ENCODE data around the gene SLC39A12. TPM values are rescaled to one million over a fixed set of nuclear protein-coding genes. Genes with fewer than 3 reads are reported as not detected.

SLC39A12 gene
- total RNA-seq, 1 experiment from 2014 or later = not detected

DNA sequence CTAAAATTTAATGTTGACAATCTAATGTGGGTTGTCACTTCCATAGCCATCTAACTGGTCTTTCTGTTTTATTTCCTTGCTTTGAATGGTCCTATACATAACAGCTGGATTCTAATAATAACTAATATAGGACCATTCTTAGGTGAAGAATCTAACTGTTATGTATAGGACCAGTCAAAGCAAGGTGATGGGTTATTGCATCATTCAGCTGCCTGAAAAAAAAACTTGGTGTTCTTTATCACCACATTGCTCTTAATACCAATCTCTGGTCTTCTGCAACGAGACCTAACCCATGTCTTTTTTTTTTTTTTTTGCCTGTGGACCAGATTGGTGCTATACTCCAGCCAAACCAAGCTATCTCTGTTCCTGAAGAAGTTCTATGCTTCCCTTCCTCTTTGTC lies 45.7 kb upstream of the SLC39A12 start:
- TF ChIP-seq NR1H2 (CRISPR knock-in tag; IDR thresholded peaks at IDR 0.05) (no peak), GTF2I (CRISPR knock-in tag; conservative IDR thresholded peaks at IDR 0.05) (no peak), ZNF671 (CRISPR knock-in tag; IDR thresholded peaks at IDR 0.05) (no peak), KAT7 (CRISPR knock-in tag; IDR thresholded peaks at IDR 0.05; ENCODE audit: borderline replicate concordance) (no peak), ZNF219 (CRISPR knock-in tag; IDR thresholded peaks at IDR 0.05; ENCODE audit: borderline replicate concordance) (no peak), ZNF423 (CRISPR knock-in tag; IDR thresholded peaks at IDR 0.05) (no peak), ETV6 (CRISPR knock-in tag; IDR thresholded peaks at IDR 0.05) (no peak), ZNF396 (CRISPR knock-in tag; IDR thresholded peaks at IDR 0.05; ENCODE audit: borderline replicate concordance) (no peak), FOXJ3 (CRISPR knock-in tag; IDR thresholded peaks at IDR 0.05; ENCODE audit: borderline replicate concordance) (no peak), TEAD1 (CRISPR knock-in tag; IDR thresholded peaks at IDR 0.05) (no peak), OVOL2 (CRISPR knock-in tag; IDR thresholded peaks at IDR 0.05; ENCODE audit: borderline replicate concordance) (no peak), ZNF138 (CRISPR knock-in tag; conservative IDR thresholded peaks at IDR 0.05) (no peak), TCF7 (CRISPR knock-in tag; IDR thresholded peaks at IDR 0.05; ENCODE audit: low read depth) (no peak), ZNF232 (CRISPR knock-in tag; IDR thresholded peaks at IDR 0.05) (no peak)
- TF ChIP-seq, protein P1, sequence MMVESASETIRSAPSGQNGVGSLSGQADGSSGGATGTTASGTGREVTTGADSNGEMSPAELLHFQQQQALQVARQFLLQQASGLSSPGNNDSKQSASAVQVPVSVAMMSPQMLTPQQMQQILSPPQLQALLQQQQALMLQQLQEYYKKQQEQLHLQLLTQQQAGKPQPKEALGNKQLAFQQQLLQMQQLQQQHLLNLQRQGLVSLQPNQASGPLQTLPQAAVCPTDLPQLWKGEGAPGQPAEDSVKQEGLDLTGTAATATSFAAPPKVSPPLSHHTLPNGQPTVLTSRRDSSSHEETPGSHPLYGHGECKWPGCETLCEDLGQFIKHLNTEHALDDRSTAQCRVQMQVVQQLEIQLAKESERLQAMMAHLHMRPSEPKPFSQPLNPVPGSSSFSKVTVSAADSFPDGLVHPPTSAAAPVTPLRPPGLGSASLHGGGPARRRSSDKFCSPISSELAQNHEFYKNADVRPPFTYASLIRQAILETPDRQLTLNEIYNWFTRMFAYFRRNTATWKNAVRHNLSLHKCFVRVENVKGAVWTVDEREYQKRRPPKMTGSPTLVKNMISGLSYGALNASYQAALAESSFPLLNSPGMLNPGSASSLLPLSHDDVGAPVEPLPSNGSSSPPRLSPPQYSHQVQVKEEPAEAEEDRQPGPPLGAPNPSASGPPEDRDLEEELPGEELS (CRISPR knock-in tag; IDR thresholded peaks at IDR 0.05) = no peak
- TF ChIP-seq, protein P2, sequence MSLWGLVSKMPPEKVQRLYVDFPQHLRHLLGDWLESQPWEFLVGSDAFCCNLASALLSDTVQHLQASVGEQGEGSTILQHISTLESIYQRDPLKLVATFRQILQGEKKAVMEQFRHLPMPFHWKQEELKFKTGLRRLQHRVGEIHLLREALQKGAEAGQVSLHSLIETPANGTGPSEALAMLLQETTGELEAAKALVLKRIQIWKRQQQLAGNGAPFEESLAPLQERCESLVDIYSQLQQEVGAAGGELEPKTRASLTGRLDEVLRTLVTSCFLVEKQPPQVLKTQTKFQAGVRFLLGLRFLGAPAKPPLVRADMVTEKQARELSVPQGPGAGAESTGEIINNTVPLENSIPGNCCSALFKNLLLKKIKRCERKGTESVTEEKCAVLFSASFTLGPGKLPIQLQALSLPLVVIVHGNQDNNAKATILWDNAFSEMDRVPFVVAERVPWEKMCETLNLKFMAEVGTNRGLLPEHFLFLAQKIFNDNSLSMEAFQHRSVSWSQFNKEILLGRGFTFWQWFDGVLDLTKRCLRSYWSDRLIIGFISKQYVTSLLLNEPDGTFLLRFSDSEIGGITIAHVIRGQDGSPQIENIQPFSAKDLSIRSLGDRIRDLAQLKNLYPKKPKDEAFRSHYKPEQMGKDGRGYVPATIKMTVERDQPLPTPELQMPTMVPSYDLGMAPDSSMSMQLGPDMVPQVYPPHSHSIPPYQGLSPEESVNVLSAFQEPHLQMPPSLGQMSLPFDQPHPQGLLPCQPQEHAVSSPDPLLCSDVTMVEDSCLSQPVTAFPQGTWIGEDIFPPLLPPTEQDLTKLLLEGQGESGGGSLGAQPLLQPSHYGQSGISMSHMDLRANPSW (CRISPR knock-in tag; conservative IDR thresholded peaks at IDR 0.05; ENCODE audit: low read depth) = no peak
- TF ChIP-seq, protein P3, sequence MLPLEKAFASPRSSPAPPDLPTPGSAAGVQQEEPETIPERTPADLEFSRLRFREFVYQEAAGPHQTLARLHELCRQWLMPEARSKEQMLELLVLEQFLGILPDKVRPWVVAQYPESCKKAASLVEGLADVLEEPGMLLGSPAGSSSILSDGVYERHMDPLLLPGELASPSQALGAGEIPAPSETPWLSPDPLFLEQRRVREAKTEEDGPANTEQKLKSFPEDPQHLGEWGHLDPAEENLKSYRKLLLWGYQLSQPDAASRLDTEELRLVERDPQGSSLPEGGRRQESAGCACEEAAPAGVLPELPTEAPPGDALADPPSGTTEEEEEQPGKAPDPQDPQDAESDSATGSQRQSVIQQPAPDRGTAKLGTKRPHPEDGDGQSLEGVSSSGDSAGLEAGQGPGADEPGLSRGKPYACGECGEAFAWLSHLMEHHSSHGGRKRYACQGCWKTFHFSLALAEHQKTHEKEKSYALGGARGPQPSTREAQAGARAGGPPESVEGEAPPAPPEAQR (CRISPR knock-in tag; IDR thresholded peaks at IDR 0.05) = no peak
- TF ChIP-seq, protein P4, sequence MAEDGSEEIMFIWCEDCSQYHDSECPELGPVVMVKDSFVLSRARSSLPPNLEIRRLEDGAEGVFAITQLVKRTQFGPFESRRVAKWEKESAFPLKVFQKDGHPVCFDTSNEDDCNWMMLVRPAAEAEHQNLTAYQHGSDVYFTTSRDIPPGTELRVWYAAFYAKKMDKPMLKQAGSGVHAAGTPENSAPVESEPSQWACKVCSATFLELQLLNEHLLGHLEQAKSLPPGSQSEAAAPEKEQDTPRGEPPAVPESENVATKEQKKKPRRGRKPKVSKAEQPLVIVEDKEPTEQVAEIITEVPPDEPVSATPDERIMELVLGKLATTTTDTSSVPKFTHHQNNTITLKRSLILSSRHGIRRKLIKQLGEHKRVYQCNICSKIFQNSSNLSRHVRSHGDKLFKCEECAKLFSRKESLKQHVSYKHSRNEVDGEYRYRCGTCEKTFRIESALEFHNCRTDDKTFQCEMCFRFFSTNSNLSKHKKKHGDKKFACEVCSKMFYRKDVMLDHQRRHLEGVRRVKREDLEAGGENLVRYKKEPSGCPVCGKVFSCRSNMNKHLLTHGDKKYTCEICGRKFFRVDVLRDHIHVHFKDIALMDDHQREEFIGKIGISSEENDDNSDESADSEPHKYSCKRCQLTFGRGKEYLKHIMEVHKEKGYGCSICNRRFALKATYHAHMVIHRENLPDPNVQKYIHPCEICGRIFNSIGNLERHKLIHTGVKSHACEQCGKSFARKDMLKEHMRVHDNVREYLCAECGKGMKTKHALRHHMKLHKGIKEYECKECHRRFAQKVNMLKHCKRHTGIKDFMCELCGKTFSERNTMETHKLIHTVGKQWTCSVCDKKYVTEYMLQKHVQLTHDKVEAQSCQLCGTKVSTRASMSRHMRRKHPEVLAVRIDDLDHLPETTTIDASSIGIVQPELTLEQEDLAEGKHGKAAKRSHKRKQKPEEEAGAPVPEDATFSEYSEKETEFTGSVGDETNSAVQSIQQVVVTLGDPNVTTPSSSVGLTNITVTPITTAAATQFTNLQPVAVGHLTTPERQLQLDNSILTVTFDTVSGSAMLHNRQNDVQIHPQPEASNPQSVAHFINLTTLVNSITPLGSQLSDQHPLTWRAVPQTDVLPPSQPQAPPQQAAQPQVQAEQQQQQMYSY (CRISPR knock-in tag; IDR thresholded peaks at IDR 0.05) = no peak
- TF ChIP-seq, protein P5, sequence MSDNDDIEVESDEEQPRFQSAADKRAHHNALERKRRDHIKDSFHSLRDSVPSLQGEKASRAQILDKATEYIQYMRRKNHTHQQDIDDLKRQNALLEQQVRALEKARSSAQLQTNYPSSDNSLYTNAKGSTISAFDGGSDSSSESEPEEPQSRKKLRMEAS (CRISPR knock-in tag; IDR thresholded peaks at IDR 0.05) = no peak
- TF ChIP-seq, protein P6, sequence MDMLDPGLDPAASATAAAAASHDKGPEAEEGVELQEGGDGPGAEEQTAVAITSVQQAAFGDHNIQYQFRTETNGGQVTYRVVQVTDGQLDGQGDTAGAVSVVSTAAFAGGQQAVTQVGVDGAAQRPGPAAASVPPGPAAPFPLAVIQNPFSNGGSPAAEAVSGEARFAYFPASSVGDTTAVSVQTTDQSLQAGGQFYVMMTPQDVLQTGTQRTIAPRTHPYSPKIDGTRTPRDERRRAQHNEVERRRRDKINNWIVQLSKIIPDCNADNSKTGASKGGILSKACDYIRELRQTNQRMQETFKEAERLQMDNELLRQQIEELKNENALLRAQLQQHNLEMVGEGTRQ (CRISPR knock-in tag; IDR thresholded peaks at IDR 0.05) = no peak
- Mint-ChIP-seq H3K27me3 (ENCODE audit: low read depth) (no peaks in the 10 kb centered on the region), H3K36me3 (no peaks in the 10 kb centered on the region), H3K4me3 (no peak overlapping the region), H3K27ac (no peak overlapping the region), H3K4me1 (no peaks in the 10 kb centered on the region), H3K9me3 (no peaks in the 10 kb centered on the region)
- DNase-seq (ENCODE audit: low spot score) (no peak), ATAC-seq (no peak)
- CTCF ChIA-PET = no interaction called here
- POLR2A ChIA-PET = no interaction called here
